ENCODE data around the gene NOS1AP.

Gene NOS1AP

GRCh38 chr1:162259894-162260455 is 190.5 kb downstream of the NOS1AP start:
- no peak for ATAC-seq
- Mint-ChIP-seq H3K27ac (no peak overlapping the region), H3K36me3 (no peaks in the 10 kb centered on the region), H3K4me3 (no peak overlapping the region), H3K9me3 (no peaks in the 10 kb centered on the region), H3K4me1 (no peaks in the 10 kb centered on the region)
- no peak for DNase-seq (ENCODE audit: low spot score in 2 of 2)

GRCh38 chr1:162264108-162264507 is 194.6 kb downstream of the NOS1AP start:
- H3K4me1 Mint-ChIP-seq = no peaks in the 10 kb centered on the region
- no peak overlapping the region for H3K27ac Mint-ChIP-seq
- no peaks in the 10 kb centered on the region for H3K9me3 Mint-ChIP-seq
- no peak overlapping the region for H3K4me3 Mint-ChIP-seq
- ATAC-seq (no peak), DNase-seq (ENCODE audit: low spot score in 2 of 2) (no peak)
- no peaks in the 10 kb centered on the region for H3K36me3 Mint-ChIP-seq

- Mint-ChIP-seq H3K4me1 (no peaks in the 10 kb centered on the region), H3K9me3 (no peaks in the 10 kb centered on the region), H3K27ac (no peak overlapping the region), H3K36me3 (no peaks in the 10 kb centered on the region), H3K4me3 (no peak overlapping the region)
- ATAC-seq = no peak
- no peak for DNase-seq (ENCODE audit: low spot score in 2 of 2)
Measured at GRCh38 chr1:162265983-162266382, 196.5 kb downstream of the NOS1AP start.

- Mint-ChIP-seq H3K4me1 (no peaks in the 10 kb centered on the region), H3K36me3 (no peaks in the 10 kb centered on the region), H3K27ac (no peak overlapping the region), H3K9me3 (no peaks in the 10 kb centered on the region), H3K4me3 (no peak overlapping the region)
- ATAC-seq (no peak), DNase-seq (ENCODE audit: low spot score in 2 of 2) (no peak)
Measured at GRCh38 chr1:162270016-162270770, 200.7 kb downstream of the NOS1AP start.

GRCh38 chr1:162271972-162272371 is 202.5 kb downstream of the NOS1AP start:
- DNase-seq (ENCODE audit: low spot score in 2 of 2) (no peak), ATAC-seq (no peak)
- no peaks in the 10 kb centered on the region for H3K4me1 Mint-ChIP-seq
- H3K36me3 Mint-ChIP-seq = no peaks in the 10 kb centered on the region
- H3K27ac Mint-ChIP-seq = no peak overlapping the region
- no peak overlapping the region for H3K4me3 Mint-ChIP-seq
- no peaks in the 10 kb centered on the region for H3K9me3 Mint-ChIP-seq

- no peak for DNase-seq (ENCODE audit: low spot score in 2 of 2)
- Mint-ChIP-seq H3K9me3 (no peaks in the 10 kb centered on the region), H3K4me3 (no peak overlapping the region), H3K4me1 (no peaks in the 10 kb centered on the region), H3K27ac (no peak overlapping the region), H3K36me3 (no peaks in the 10 kb centered on the region)
- ATAC-seq = no peak
Measured at GRCh38 chr1:162272419-162272818, 202.9 kb downstream of the NOS1AP start.

- DNase-seq (ENCODE audit: low spot score in 2 of 2) (no peak), ATAC-seq (no peak)
- Mint-ChIP-seq H3K4me3 (no peak overlapping the region), H3K27ac (no peak overlapping the region), H3K9me3 (no peaks in the 10 kb centered on the region), H3K36me3 (no peaks in the 10 kb centered on the region), H3K4me1 (no peaks in the 10 kb centered on the region)
Measured at GRCh38 chr1:162275622-162276175, 206.2 kb downstream of the NOS1AP start.

- H3K4me1 Mint-ChIP-seq = no peaks in the 10 kb centered on the region
- no peak overlapping the region for H3K4me3 Mint-ChIP-seq
- no peak overlapping the region for H3K27ac Mint-ChIP-seq
- H3K36me3 Mint-ChIP-seq = no peaks in the 10 kb centered on the region
- ATAC-seq (no peak), DNase-seq (ENCODE audit: low spot score in 2 of 2) (no peak)
- no peaks in the 10 kb centered on the region for H3K9me3 Mint-ChIP-seq
Measured at GRCh38 chr1:162276493-162276892, 207.0 kb downstream of the NOS1AP start.

GRCh38 chr1:162279136-162279498 is 209.6 kb downstream of the NOS1AP start:
- H3K27ac Mint-ChIP-seq = no peak overlapping the region

GRCh38 chr1:162281426-162281825 is 211.9 kb downstream of the NOS1AP start:
- DNase-seq (ENCODE audit: low spot score in 2 of 2) (no peak), ATAC-seq (no peak)
- Mint-ChIP-seq H3K4me1 (no peaks in the 10 kb centered on the region), H3K36me3 (no peaks in the 10 kb centered on the region), H3K4me3 (no peak overlapping the region), H3K9me3 (no peaks in the 10 kb centered on the region), H3K27ac (no peak overlapping the region)

More at GRCh38 chr1:162279136-162279498, 209.6 kb downstream of the NOS1AP start:
- no peak for DNase-seq (ENCODE audit: low spot score in 2 of 2)
- no peak for ATAC-seq
- Mint-ChIP-seq H3K4me3 (no peak overlapping the region), H3K9me3 (no peaks in the 10 kb centered on the region), H3K4me1 (no peaks in the 10 kb centered on the region), H3K36me3 (no peaks in the 10 kb centered on the region)

GRCh38 chr1:162283657-162284056 is 214.2 kb downstream of the NOS1AP start:
- DNase-seq (ENCODE audit: low spot score in 2 of 2) = no peak
- H3K27ac Mint-ChIP-seq = no peak overlapping the region
- H3K36me3 Mint-ChIP-seq = no peaks in the 10 kb centered on the region
- no peaks in the 10 kb centered on the region for H3K9me3 Mint-ChIP-seq
- no peak for ATAC-seq
- H3K4me1 Mint-ChIP-seq = no peaks in the 10 kb centered on the region
- H3K4me3 Mint-ChIP-seq = no peak overlapping the region

- Mint-ChIP-seq H3K36me3 (no peaks in the 10 kb centered on the region), H3K9me3 (no peaks in the 10 kb centered on the region), H3K4me1 (no peaks in the 10 kb centered on the region), H3K27ac (no peak overlapping the region), H3K4me3 (no peak overlapping the region)
- DNase-seq (ENCODE audit: low spot score in 2 of 2) (no peak), ATAC-seq (no peak)
Measured at GRCh38 chr1:162284206-162284955, 214.9 kb downstream of the NOS1AP start.

GRCh38 chr1:162285149-162285561 is 215.7 kb downstream of the NOS1AP start:
- no peak for DNase-seq (ENCODE audit: low spot score in 2 of 2)

GRCh38 chr1:162291000-162291399 is 221.5 kb downstream of the NOS1AP start:
- no peak for DNase-seq (ENCODE audit: low spot score in 2 of 2)
- Mint-ChIP-seq H3K9me3 (no peaks in the 10 kb centered on the region), H3K36me3 (no peaks in the 10 kb centered on the region), H3K4me3 (no peak overlapping the region), H3K4me1 (no peaks in the 10 kb centered on the region), H3K27ac (no peak overlapping the region)
- ATAC-seq = no peak

More at GRCh38 chr1:162285149-162285561, 215.7 kb downstream of the NOS1AP start:
- no peak overlapping the region for H3K4me3 Mint-ChIP-seq
- H3K9me3 Mint-ChIP-seq = no peaks in the 10 kb centered on the region
- H3K4me1 Mint-ChIP-seq = no peaks in the 10 kb centered on the region
- ATAC-seq = no peak
- H3K36me3 Mint-ChIP-seq = no peaks in the 10 kb centered on the region
- no peak overlapping the region for H3K27ac Mint-ChIP-seq

- Mint-ChIP-seq H3K4me3 (no peak overlapping the region), H3K9me3 (no peaks in the 10 kb centered on the region), H3K27ac (no peak overlapping the region), H3K36me3 (no peaks in the 10 kb centered on the region), H3K4me1 (no peaks in the 10 kb centered on the region)
- no peak for DNase-seq (ENCODE audit: low spot score in 2 of 2)
- no peak for ATAC-seq
Measured at GRCh38 chr1:162292422-162292849, 222.9 kb downstream of the NOS1AP start.

All from stimulated activated effector memory CD8-positive, alpha-beta T cell treated with anti-CD3 and anti-CD28 coated beads, Interleukin-12 subunit alpha, Interleukin-12 subunit beta, amount 100 ng/mL, for 72 hours (primary cell).